GM19238 (cell line): ENCODE measurements around the gene RABL3.
"Not testable (repeated sequence)": the region's sequence is repeated elsewhere in the genome, so short reads cannot be mapped to it uniquely, and the experiment has no call there.

Experiments used
- DNase-seq: peaks from one replicate; pipeline ENCODE4 v3.0.0; 2011; ENCODE audit warnings: low spot score; ENCODE audit not compliant: insufficient read length

RABL3 gene

GRCh38 chr3:120742198-120742848 is at the start of gene RABL3, which contains the start of gene GTF2E1:
RABL3 (minus strand) TSS chr3:120742516; CDS start chr3:120742507, 9 bp downstream.
GTF2E1 (plus strand) TSS chr3:120742744; CDS start chr3:120750553, 7,809 bp downstream.
- peak; percentile 81 for DNase-seq

DNA sequence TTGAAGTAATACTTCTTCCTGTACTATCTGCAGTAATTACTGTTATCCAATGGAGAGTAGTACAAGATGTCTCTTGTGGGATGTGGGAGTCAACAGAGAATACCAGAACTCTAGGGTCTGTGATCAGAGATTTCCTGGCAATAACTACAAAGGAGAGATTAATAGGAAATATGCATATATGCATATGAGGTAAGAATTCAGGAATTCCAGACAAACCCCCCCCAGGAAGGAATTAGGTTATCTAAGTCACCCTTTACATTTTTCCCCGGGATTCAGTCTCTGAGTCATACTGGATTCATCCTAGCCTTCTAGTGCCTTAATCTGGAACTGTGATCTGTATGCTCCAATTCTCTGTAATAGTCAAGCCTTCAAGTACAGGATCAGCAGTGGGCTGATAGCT is 49.6 kb upstream of the RABL3 start:
- no peak for DNase-seq

DNA sequence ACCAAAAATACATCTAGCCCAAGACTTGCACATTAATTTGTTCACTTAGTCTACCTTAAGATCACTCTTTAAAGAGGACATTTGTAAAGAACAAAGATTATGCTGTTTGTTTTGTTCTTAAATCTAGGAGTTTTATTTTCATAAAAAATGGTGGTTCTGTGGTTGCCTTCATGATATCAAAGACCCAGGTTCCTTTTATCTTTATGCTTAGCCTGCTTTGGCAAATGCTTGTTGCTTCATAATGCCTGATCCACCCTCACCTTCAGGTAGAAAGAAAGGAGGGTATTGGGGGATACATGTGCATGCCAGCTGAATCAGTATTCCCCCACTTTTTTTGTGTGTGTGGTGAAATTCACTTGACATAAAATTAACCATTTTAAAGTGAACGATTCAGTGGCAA is 48.7 kb upstream of the RABL3 start:
- no peak for DNase-seq

- not testable (repeated sequence) for DNase-seq
Measured at GRCh38 chr3:120785832-120786231, 43.5 kb upstream of the RABL3 start.

DNA sequence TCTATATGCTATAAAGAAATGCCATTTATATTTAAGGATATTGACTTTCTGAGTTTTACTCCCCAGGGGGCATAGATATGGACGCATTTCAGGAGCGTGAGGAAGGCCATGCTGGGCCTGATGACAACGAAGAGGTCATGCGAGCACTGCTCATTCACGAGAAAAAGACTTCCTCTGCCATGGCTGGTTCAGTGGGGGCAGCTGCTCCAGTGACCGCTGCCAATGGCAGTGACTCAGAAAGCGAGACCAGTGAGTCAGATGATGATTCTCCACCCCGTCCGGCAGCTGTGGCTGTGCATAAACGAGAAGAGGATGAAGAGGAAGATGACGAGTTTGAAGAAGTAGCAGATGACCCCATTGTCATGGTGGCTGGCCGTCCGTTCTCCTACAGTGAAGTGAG is 38.7 kb upstream of the RABL3 start:
- DNase-seq = no peak

DNA sequence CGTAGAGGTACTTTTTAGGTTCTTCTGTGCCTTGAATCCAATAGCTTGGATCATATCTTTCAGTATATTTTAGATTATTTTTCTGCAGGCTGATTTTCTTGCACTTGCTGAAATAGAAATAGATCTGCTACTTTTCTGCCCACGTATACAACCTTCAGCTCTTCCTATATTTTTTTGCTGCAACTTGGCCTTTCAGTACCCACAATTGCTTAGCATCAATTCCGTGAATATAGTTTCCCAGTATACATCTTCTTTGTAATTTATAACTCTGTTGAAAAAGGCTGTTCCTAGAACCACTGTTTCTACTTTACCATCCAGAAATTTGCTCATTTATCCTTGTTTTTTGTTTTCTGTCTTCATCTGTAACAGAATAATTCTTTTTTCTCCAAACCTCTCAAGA is 36.5 kb upstream of the RABL3 start:
- DNase-seq = no peak

GRCh38 chr3:120775411-120775810 is 33.1 kb upstream of the RABL3 start:
- DNase-seq = no peak

- DNase-seq = no peak
Measured at GRCh38 chr3:120773932-120774331, 31.6 kb upstream of the RABL3 start.

- no peak for DNase-seq
Measured at GRCh38 chr3:120772081-120772480, 29.8 kb upstream of the RABL3 start.

DNA sequence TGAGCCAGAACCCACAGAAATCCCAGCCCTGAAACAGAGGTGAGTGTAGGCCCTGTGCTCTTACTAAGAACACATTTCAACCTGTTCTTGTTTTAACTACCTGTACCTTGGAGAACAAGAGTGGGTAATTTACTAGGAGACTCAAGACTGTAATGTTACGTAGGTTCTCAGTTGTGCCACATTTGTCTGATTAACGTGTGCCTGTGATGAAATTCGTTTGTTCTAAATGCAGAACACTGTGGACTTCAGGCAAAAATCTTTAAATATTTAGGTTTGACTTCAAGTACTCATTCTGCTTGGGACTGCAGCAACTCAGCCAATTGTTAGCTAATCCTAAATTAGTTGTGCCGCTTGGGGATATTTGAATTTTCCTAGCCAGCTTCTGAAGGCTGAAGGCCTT is 28.6 kb upstream of the RABL3 start:
- no peak for DNase-seq

GRCh38 chr3:120769436-120769835 is 27.1 kb upstream of the RABL3 start:
- DNase-seq = no peak

DNA sequence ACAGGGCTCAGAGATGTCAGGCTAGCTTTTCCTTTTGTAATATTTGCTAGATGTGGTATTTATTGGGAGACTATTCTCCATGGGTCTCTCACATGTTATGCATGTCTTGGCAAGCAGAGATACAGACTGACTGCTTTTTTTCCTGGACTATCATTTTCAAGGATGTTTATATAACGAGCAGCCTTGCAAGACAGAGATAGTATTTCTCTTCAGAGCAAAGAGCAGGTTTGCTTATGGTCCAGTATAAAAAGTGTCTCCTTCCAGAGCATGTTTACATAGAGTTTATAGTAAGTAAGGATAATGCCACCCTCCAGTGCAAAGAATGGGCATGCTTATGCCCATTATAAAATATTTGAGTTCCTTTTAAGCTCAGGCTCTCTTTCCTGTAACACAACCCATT is 24.8 kb upstream of the RABL3 start:
- DNase-seq = no peak

DNA sequence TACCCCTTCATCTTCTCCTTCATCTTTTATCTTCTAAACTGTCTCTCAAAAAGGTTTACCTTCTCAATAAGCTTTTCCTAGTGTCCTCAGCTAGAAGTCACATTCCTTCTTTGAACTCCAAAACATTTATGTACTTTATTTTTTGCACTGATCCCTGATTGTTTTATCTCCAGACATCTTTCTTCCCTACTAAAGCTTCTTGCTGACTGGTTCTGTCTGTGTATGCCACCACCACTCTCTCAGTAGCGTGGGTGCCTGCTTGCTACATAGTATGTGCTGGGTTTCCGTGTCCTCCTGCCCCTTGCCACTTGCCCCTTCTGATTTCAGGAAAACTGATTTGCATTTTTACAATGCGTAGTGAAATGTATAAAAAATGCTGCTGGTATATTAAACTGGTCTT is 24.3 kb upstream of the RABL3 start:
- DNase-seq = no peak

GRCh38 chr3:120765830-120766493 is 23.6 kb upstream of the RABL3 start:
- no peak for DNase-seq

- DNase-seq = no peak
Measured at GRCh38 chr3:120764206-120764605, 21.9 kb upstream of the RABL3 start.

GRCh38 chr3:120763601-120764000 is 21.3 kb upstream of the RABL3 start:
- DNase-seq = no peak

DNA sequence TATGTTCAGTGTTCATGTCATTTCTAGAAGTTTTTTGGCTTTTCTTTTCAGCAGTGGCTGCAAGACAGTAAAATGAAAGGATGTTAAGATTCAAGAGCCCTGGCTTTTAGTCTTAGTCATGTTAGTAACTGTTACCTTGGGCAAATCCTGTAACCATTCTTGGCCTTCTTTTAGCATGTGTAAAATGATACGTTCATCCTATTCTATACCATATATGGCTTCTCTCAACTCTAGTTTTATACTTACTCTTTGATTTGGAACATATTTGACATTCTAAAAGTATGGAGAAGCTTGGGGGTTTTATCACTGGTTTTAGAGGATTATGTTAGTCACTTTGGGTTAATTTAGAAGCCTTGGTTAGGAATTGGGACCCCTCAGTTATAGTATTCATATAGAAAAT is 20.3 kb upstream of the RABL3 start:
- DNase-seq = no peak

DNA sequence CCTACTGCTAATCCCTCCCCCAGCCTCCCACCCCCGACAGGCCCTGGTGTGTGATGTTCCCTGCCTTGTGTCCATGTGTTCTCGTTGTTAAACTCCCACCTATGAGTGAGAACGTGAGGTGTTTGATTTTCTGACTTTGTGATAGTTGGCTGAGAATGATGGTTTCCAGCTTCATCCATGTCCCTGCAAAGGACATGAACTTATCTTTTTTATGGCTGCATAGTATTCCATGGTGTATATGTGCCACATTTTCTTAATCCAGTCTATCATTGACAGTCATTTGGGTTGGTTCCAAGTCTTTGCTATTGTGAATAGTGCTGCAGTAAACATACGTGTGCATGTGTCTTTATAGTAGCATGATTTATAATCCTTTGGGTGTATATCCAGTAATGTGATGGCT is 16.2 kb upstream of the RABL3 start:
- DNase-seq = not testable (repeated sequence)

DNA sequence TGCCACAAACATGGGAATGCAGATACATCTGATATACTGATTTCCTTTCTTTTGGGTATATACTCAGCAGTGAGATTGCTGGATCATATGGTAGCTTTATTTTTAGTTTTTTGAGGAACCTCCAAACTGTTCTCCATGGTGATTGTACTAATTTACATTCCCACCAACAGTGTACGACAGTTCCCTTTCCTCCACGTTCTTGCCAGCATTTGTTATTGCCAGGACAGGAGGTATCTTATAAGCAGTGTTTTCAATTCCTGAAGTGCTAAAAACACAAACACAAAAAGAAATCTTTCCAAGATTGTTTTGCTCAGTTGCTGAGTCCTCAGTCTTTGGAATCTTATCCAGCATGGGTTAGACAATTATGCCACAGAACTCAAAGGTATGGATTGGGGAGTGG is 13.7 kb upstream of the RABL3 start:
- DNase-seq = no peak

DNA sequence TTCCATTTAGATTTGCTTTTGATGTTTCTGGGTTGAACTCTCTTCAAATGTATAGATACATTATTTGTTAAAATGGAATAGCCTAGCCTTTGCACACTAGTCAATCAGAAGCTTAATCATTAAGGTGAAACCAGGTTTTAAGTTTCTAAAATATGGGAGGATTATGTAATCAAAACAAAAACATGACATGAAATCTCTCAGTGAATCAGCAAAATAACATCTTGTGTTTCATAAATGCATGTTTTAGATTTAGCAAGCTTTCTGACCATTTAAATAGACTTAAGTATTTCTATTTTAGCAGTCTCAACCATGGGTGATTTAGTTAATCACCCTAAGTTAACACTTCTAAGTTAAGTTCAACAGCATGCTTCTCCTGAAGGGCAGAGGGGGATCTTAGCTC is 11.5 kb upstream of the RABL3 start:
- no peak for DNase-seq

- DNase-seq = no peak
Measured at GRCh38 chr3:120752865-120753264, 10.5 kb upstream of the RABL3 start.

DNA sequence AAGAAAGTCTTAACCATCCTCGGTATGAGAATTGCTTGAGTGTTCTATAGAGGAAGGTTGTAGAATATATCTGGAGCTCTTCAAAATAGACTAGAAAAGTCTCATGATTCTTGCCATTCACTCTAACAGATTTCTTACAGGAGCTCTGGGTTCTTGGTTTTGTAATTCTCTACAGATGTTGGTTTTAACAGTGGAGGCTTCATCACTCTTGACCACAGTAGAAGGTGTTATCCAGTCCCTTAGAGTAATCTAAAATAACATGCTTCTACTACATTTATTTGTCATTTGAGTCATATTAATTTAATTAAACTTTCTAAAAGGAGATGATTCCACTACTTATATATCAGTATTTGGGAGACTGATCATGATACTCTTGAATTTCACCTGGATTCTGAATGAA is 9.9 kb upstream of the RABL3 start:
- no peak for DNase-seq

GRCh38 chr3:120749843-120750242 is 7.5 kb upstream of the RABL3 start:
- no peak for DNase-seq
